Osteocyte (in vitro differentiated cells): ENCODE results near the gene LRFN5. TPM values are rescaled to one million over a fixed set of nuclear protein-coding genes. Genes with fewer than 3 reads are reported as not detected.
"Not testable (repeated sequence)": the region's sequence is repeated elsewhere in the genome, so short reads cannot be mapped to it uniquely, and the experiment has no call there.

Experiments
- DNase-seq: peaks from one replicate; pipeline ENCODE4 v3.0.0; 2021; ENCODE audit warnings: mixed read lengths; ENCODE audit not compliant: unreplicated experiment; ENCODE audit errors: extremely low spot score
- H3K27ac Mint-ChIP-seq: one replicate; pipeline ENCODE4 v1.8.0; 2021; ENCODE audit warnings: mild to moderate bottlenecking, mixed read lengths; ENCODE audit not compliant: unreplicated experiment
- H3K27me3 Mint-ChIP-seq: one replicate; pipeline ENCODE4 v1.8.0; 2021; ENCODE audit warnings: mixed read lengths; ENCODE audit not compliant: unreplicated experiment
- H3K36me3 Mint-ChIP-seq: one replicate; pipeline ENCODE4 v1.8.0; 2021; ENCODE audit warnings: mixed read lengths; ENCODE audit not compliant: unreplicated experiment
- H3K4me1 Mint-ChIP-seq: one replicate; pipeline ENCODE4 v1.8.0; 2021; ENCODE audit warnings: mixed read lengths; ENCODE audit not compliant: unreplicated experiment
- H3K4me3 Mint-ChIP-seq: one replicate; pipeline ENCODE4 v1.8.0; 2021; ENCODE audit warnings: mild to moderate bottlenecking, moderate library complexity, mixed read lengths; ENCODE audit not compliant: unreplicated experiment
- H3K9me3 Mint-ChIP-seq: one replicate; pipeline ENCODE4 v1.8.0; 2021; ENCODE audit warnings: mixed read lengths; ENCODE audit not compliant: unreplicated experiment
- CTCF ChIP-seq: fragments of 200-600 bp; sonication (generic); IDR thresholded peaks from 2 replicates; pipeline ENCODE4 v1.5.0; 2021; ENCODE audit warnings: antibody characterized with exemption, mild to moderate bottlenecking, moderate library complexity
- total RNA-seq: library from RNA; stranded (reverse); gene quantifications from 2 replicates; pipeline ENCODE4 v1.2.1, GENCODE V29; 2021

The LRFN5 gene
- total RNA-seq, 1 donor from 2014 or later = 0.16 TPM

- DNase-seq = no peak
- no peaks in the 10 kb centered on the region for H3K4me1 Mint-ChIP-seq
- no peaks in the 10 kb centered on the region for H3K36me3 Mint-ChIP-seq
- H3K9me3 Mint-ChIP-seq = no peaks in the 10 kb centered on the region
- no peak overlapping the region for H3K4me3 Mint-ChIP-seq
- no peak for TF ChIP-seq CTCF
- no peak overlapping the region for H3K27ac Mint-ChIP-seq
- H3K27me3 Mint-ChIP-seq = no peaks in the 10 kb centered on the region
Measured at GRCh38 chr14:41586237-41586636, 20.4 kb upstream of the LRFN5 start.

- Mint-ChIP-seq H3K27me3 (peaks cover 6% of the 10 kb centered on the region), H3K36me3 (no peaks in the 10 kb centered on the region), H3K27ac (no peak overlapping the region), H3K9me3 (no peaks in the 10 kb centered on the region), H3K4me3 (no peak overlapping the region), H3K4me1 (no peaks in the 10 kb centered on the region)
- DNase-seq = no peak
- no peak for TF ChIP-seq CTCF
Measured at GRCh38 chr14:41597647-41598046, 9.0 kb upstream of the LRFN5 start.

GRCh38 chr14:41599805-41600385 is 6.8 kb upstream of the LRFN5 start:
- not testable (repeated sequence) for H3K36me3 Mint-ChIP-seq, H3K9me3 Mint-ChIP-seq, DNase-seq, H3K4me1 Mint-ChIP-seq, H3K27ac Mint-ChIP-seq, H3K4me3 Mint-ChIP-seq
- H3K27me3 Mint-ChIP-seq = peaks cover 26% of the 10 kb centered on the region

GRCh38 chr14:41604721-41605531 is 1.8 kb upstream of the LRFN5 start:
- DNase-seq = no peak
- peaks cover 73% of the 10 kb centered on the region for H3K27me3 Mint-ChIP-seq
- no peak overlapping the region for H3K27ac Mint-ChIP-seq

GRCh38 chr14:41605550-41606281 is 960 bp upstream of the LRFN5 start:
- H3K9me3 Mint-ChIP-seq = no peaks in the 10 kb centered on the region
- no peak for DNase-seq
- peaks cover 78% of the 10 kb centered on the region for H3K27me3 Mint-ChIP-seq
- TF ChIP-seq CTCF = no peak
- peak overlapping the region; percentile 67 for H3K4me3 Mint-ChIP-seq
- H3K36me3 Mint-ChIP-seq = no peaks in the 10 kb centered on the region
- H3K27ac Mint-ChIP-seq = no peak overlapping the region
- H3K4me1 Mint-ChIP-seq = peaks cover 31% of the 10 kb centered on the region

More at GRCh38 chr14:41604721-41605531, 1.8 kb upstream of the LRFN5 start:
- no peaks in the 10 kb centered on the region for H3K36me3 Mint-ChIP-seq
- H3K4me3 Mint-ChIP-seq = peak overlapping the region; percentile 40
- no peak for TF ChIP-seq CTCF
- peaks cover 30% of the 10 kb centered on the region for H3K4me1 Mint-ChIP-seq
- H3K9me3 Mint-ChIP-seq = no peaks in the 10 kb centered on the region
